Measurements from ENCODE around the gene CA7. TPM values are rescaled to one million over a fixed set of nuclear protein-coding genes. Genes with fewer than 3 reads are reported as not detected.
A peak's percentile ranks its signal among the peaks of the same experiment; 100 is the strongest.

Gene CA7
- total RNA-seq, 1 experiment from 2014 or later: not detected

GRCh38 chr16:66871840-66872239, 27.6 kb downstream of the CA7 start:
- peak overlapping the region; percentile 34; the same call in 1 of the 2 replicates for H3K27ac ChIP-seq (ENCODE audit: low read length)
- in situ Hi-C loops (cut with HindIII; ENCODE audit: low pct_unique_long_range_greater_than_20kb, low sequenced_read_pairs) (no loop called here), intact Hi-C loops (cut with micrococcal nuclease; ENCODE audit: unreplicated experiment) (no loop called here)
- no peaks in the 10 kb centered on the region for H3K27me3 ChIP-seq (ENCODE audit: control insufficient read depth, insufficient read depth, low read length)
- DNase-seq (ENCODE audit: low read depth, low spot score) (no peak), ATAC-seq (no peak)
- CTCF ChIA-PET: interaction anchor here (0.9 kb wide), 1 partner anchor 9 kb away, joined by 3 read pairs; the partner anchor contains the start of gene PDP2
- no peaks in the 10 kb centered on the region for H3K9me3 ChIP-seq (ENCODE audit: control insufficient read depth, insufficient read depth, low read depth, low read length)
- H3K36me3 ChIP-seq (ENCODE audit: control insufficient read depth, insufficient read depth, low read length): no peaks in the 10 kb centered on the region
- no peak overlapping the region for H3K4me3 ChIP-seq (ENCODE audit: low read depth in 2 of 2, low read length in 2 of 2)
- no TSS peak for BruUV-seq (replicated peaks)
- POLR2A ChIA-PET: no interaction called here
- H3K4me1 ChIP-seq (ENCODE audit: control insufficient read depth, insufficient read depth, low read length): peaks cover 11% of the 10 kb centered on the region
- no peak for TF ChIP-seq TCF7L2 (IDR thresholded peaks at IDR 0.05; ENCODE audit: low read depth, low read length)
- no peak for TF ChIP-seq REST (IDR thresholded peaks at IDR 0.05; ENCODE audit: insufficient read depth in 1 of 2, low read depth in 2 of 2, low read length in 1 of 2)
- no peak for TF ChIP-seq CTCF (IDR thresholded peaks at IDR 0.05)
- TF ChIP-seq SIN3A (IDR thresholded peaks at IDR 0.05; ENCODE audit: borderline replicate concordance, insufficient read depth, low read depth, low read length): no peak
- no peak for TF ChIP-seq POLR2AphosphoS5 (IDR thresholded peaks at IDR 0.05; ENCODE audit: low read depth, low read length)

DNA sequence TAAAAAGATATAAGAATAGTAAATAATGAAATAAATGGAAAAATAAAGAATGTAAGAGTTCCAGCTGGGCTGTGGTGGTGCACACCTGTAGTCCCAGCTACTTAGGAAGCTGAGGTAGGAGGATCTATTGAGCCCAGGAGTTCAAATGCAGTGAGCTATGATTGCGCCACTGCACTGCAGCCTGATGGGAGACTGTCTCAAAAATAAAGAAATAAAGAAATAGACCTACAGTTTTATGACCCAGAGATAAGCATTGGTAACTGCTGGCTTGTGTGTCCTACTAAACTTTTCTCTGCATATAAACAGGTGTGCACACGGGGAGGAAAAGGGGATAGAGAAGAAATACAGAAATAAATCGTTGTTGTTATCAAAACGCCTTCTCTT, 28.3 kb downstream of the CA7 start:
- intact Hi-C loops (cut with micrococcal nuclease; ENCODE audit: unreplicated experiment) (no loop called here), in situ Hi-C loops (cut with HindIII; ENCODE audit: low pct_unique_long_range_greater_than_20kb, low sequenced_read_pairs) (no loop called here)
- H3K27ac ChIP-seq (ENCODE audit: low read length): peak overlapping the region; percentile 76
- POLR2A ChIA-PET: no interaction called here
- peak overlapping the region; percentile 37 to 59 for H3K4me3 ChIP-seq (ENCODE audit: low read depth in 2 of 2, low read length in 2 of 2)
- ATAC-seq (no peak), DNase-seq (ENCODE audit: low read depth, low spot score) (no peak)
- H3K27me3 ChIP-seq (ENCODE audit: control insufficient read depth, insufficient read depth, low read length): no peaks in the 10 kb centered on the region
- H3K9me3 ChIP-seq (ENCODE audit: control insufficient read depth, insufficient read depth, low read depth, low read length): no peaks in the 10 kb centered on the region
- CTCF ChIA-PET: interaction anchor here (1.1 to 1.5 kb wide), 2 partner anchors 42 to 210 kb away, joined by 4 to 5 read pairs; partner anchors contain the start of gene NAE1
- no peak for TF ChIP-seq REST (IDR thresholded peaks at IDR 0.05; ENCODE audit: insufficient read depth in 1 of 2, low read depth in 2 of 2, low read length in 1 of 2)
- no peak for TF ChIP-seq SIN3A (IDR thresholded peaks at IDR 0.05; ENCODE audit: borderline replicate concordance, insufficient read depth, low read depth, low read length)
- TF ChIP-seq TCF7L2 (IDR thresholded peaks at IDR 0.05; ENCODE audit: low read depth, low read length): no peak
- TF ChIP-seq POLR2AphosphoS5 (IDR thresholded peaks at IDR 0.05; ENCODE audit: low read depth, low read length): no peak
- no peak for TF ChIP-seq CTCF (IDR thresholded peaks at IDR 0.05)
- no peaks in the 10 kb centered on the region for H3K36me3 ChIP-seq (ENCODE audit: control insufficient read depth, insufficient read depth, low read length)
- no TSS peak for BruUV-seq (replicated peaks)
- peaks cover 11% of the 10 kb centered on the region for H3K4me1 ChIP-seq (ENCODE audit: control insufficient read depth, insufficient read depth, low read length)

Data from Panc1 (cell line).